Measurements from ENCODE around the gene NFKBIE.

DNA sequence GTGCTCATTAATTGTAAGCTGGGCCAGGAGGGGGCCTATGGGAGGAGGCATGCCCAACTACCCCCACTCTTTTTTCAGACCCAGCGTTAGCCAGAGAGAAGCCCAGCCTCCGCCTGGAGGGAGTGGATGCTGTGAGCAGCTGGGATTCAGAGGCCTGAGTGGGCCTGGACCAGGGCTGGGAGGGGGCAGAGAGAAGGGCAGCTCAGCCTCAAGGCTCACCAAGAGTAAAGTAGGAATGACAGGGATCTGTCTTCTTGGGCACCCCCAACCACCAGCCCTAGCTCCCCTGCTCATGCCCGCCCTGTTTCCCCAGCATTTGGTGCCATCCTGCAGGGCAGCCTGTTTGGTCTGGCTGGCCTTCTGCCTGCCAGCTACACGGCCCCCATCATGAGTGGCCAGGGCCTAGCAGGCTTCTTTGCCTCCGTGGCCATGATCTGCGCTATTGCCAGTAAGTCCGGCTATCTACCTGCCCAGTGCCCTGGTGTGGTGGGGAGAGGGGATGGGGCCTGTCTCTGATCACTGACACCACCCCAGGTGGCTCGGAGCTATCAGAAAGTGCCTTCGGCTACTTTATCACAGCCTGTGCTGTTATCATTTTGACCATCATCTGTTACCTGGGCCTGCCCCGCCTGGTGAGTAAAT, 35.2 kb downstream of the NFKBIE start:
- TF ChIP-seq, protein P1, sequence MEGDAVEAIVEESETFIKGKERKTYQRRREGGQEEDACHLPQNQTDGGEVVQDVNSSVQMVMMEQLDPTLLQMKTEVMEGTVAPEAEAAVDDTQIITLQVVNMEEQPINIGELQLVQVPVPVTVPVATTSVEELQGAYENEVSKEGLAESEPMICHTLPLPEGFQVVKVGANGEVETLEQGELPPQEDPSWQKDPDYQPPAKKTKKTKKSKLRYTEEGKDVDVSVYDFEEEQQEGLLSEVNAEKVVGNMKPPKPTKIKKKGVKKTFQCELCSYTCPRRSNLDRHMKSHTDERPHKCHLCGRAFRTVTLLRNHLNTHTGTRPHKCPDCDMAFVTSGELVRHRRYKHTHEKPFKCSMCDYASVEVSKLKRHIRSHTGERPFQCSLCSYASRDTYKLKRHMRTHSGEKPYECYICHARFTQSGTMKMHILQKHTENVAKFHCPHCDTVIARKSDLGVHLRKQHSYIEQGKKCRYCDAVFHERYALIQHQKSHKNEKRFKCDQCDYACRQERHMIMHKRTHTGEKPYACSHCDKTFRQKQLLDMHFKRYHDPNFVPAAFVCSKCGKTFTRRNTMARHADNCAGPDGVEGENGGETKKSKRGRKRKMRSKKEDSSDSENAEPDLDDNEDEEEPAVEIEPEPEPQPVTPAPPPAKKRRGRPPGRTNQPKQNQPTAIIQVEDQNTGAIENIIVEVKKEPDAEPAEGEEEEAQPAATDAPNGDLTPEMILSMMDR (IDR thresholded peaks at IDR 0.05): no peak
- TF ChIP-seq, protein P2, sequence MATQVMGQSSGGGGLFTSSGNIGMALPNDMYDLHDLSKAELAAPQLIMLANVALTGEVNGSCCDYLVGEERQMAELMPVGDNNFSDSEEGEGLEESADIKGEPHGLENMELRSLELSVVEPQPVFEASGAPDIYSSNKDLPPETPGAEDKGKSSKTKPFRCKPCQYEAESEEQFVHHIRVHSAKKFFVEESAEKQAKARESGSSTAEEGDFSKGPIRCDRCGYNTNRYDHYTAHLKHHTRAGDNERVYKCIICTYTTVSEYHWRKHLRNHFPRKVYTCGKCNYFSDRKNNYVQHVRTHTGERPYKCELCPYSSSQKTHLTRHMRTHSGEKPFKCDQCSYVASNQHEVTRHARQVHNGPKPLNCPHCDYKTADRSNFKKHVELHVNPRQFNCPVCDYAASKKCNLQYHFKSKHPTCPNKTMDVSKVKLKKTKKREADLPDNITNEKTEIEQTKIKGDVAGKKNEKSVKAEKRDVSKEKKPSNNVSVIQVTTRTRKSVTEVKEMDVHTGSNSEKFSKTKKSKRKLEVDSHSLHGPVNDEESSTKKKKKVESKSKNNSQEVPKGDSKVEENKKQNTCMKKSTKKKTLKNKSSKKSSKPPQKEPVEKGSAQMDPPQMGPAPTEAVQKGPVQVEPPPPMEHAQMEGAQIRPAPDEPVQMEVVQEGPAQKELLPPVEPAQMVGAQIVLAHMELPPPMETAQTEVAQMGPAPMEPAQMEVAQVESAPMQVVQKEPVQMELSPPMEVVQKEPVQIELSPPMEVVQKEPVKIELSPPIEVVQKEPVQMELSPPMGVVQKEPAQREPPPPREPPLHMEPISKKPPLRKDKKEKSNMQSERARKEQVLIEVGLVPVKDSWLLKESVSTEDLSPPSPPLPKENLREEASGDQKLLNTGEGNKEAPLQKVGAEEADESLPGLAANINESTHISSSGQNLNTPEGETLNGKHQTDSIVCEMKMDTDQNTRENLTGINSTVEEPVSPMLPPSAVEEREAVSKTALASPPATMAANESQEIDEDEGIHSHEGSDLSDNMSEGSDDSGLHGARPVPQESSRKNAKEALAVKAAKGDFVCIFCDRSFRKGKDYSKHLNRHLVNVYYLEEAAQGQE (IDR thresholded peaks at IDR 0.05; ENCODE audit: insufficient read depth in 1 of 2, low read depth in 2 of 2, low read length in 1 of 2): no peak
- no peak for TF ChIP-seq POLR2AphosphoS5 (IDR thresholded peaks at IDR 0.05; ENCODE audit: low read depth, low read length)

Measured in Panc1 (cell line).